H9 (cell line): ENCODE measurements around the gene COX6B2. TPM values are rescaled to one million over a fixed set of nuclear protein-coding genes. Genes with fewer than 3 reads are reported as not detected.

Experiments
- DNase-seq: peaks from one replicate; pipeline ENCODE4 v3.0.0-alpha.2; 2017
- H2AFZ ChIP-seq: one replicate; pipeline ENCODE4 v1.6.1; 2013; ENCODE audit warnings: mild to moderate bottlenecking, low read length, control low read depth, moderate library complexity
- H2AK5ac ChIP-seq: 2 replicates; pipeline ENCODE4 v1.6.1; 2013; ENCODE audit warnings: low read length, control low read depth, mixed read lengths; ENCODE audit not compliant: insufficient read length
- H2BK120ac ChIP-seq: one replicate; pipeline ENCODE4 v1.6.1; 2013; ENCODE audit warnings: low read depth, mild to moderate bottlenecking, low read length, control low read depth, inconsistent platforms; ENCODE audit not compliant: poor library complexity, severe bottlenecking
- H2BK12ac ChIP-seq: 2 replicates; pipeline ENCODE4 v1.6.1; 2013; ENCODE audit warnings: low read length, control low read depth, mixed read lengths, low read depth; ENCODE audit not compliant: insufficient read length
- H2BK15ac ChIP-seq: 2 replicates; pipeline ENCODE4 v1.6.1; 2013; ENCODE audit warnings: low read depth, low read length, control low read depth
- H2BK20ac ChIP-seq: one replicate; pipeline ENCODE4 v1.6.1; 2013; ENCODE audit warnings: low read depth, mild to moderate bottlenecking, low read length, control low read depth, inconsistent platforms; ENCODE audit not compliant: poor library complexity, severe bottlenecking
- H2BK5ac ChIP-seq: 2 replicates; pipeline ENCODE4 v1.6.1; 2013; ENCODE audit warnings: low read length, control low read depth, mixed read lengths; ENCODE audit not compliant: insufficient read length
- H3K14ac ChIP-seq: 2 replicates; pipeline ENCODE4 v1.6.1; 2013; ENCODE audit warnings: low read length, control low read depth; ENCODE audit not compliant: insufficient read depth
- H3K18ac ChIP-seq: 2 replicates; pipeline ENCODE4 v1.6.1; 2013; ENCODE audit warnings: low read depth, mild to moderate bottlenecking, mixed read lengths, low read length, control low read depth; ENCODE audit not compliant: insufficient read length
- H3K23ac ChIP-seq: 2 replicates; pipeline ENCODE4 v1.6.1; 2013; ENCODE audit warnings: low read length, control low read depth, mixed read lengths, low read depth; ENCODE audit not compliant: insufficient read length
- H3K23me2 ChIP-seq: 2 replicates; pipeline ENCODE4 v1.6.1; 2013; ENCODE audit warnings: low read depth, mild to moderate bottlenecking, mixed read lengths, low read length, control low read depth; ENCODE audit not compliant: insufficient read length, poor library complexity, severe bottlenecking
- H3K27ac ChIP-seq: 2 replicates; pipeline ENCODE4 v1.5.1; 2013; ENCODE audit warnings: low read length, control low read depth, mixed read lengths, low read depth; ENCODE audit not compliant: insufficient read length
- H3K27me3 ChIP-seq: 2 replicates; pipeline ENCODE4 v1.6.1; 2013; ENCODE audit warnings: low read length, control low read depth, inconsistent platforms; ENCODE audit not compliant: insufficient read depth
- H3K4ac ChIP-seq: 2 replicates; pipeline ENCODE4 v1.6.1; 2013; ENCODE audit warnings: low read depth, mild to moderate bottlenecking, control low read depth, inconsistent platforms, low read length, moderate library complexity
- H3K4me1 ChIP-seq: 2 replicates; pipeline ENCODE4 v1.6.1; 2013; ENCODE audit warnings: low read length, control low read depth, inconsistent platforms; ENCODE audit not compliant: insufficient read depth
- H3K4me2 ChIP-seq: 2 replicates; pipeline ENCODE4 v1.6.1; 2013; ENCODE audit warnings: low read length, control low read depth, mixed read lengths; ENCODE audit not compliant: insufficient read length, insufficient read depth
- H3K56ac ChIP-seq: 2 replicates; pipeline ENCODE4 v1.6.1; 2013; ENCODE audit warnings: low read depth, mild to moderate bottlenecking, mixed read lengths, low read length, control low read depth; ENCODE audit not compliant: insufficient read length
- H3K79me1 ChIP-seq: 2 replicates; pipeline ENCODE4 v1.6.1; 2013; ENCODE audit warnings: low read depth, mild to moderate bottlenecking, moderate library complexity, low read length, control low read depth, inconsistent platforms; ENCODE audit not compliant: insufficient read depth, poor library complexity, severe bottlenecking
- H3K79me2 ChIP-seq: 2 replicates; pipeline ENCODE4 v1.6.1; 2013; ENCODE audit warnings: low read length, control low read depth, inconsistent platforms; ENCODE audit not compliant: insufficient read depth
- H3K9ac ChIP-seq: 2 replicates; pipeline ENCODE4 v1.6.1; 2013; ENCODE audit warnings: low read length, control low read depth, mixed read lengths; ENCODE audit not compliant: insufficient read length; ENCODE audit errors: extremely low read depth
- H3K9me3 ChIP-seq: one replicate; pipeline ENCODE4 v1.6.1; 2013; ENCODE audit warnings: low read depth, low read length, inconsistent platforms; ENCODE audit not compliant: control insufficient read depth
- H3T11ph ChIP-seq: one replicate; pipeline ENCODE4 v1.6.1; 2013; ENCODE audit warnings: mild to moderate bottlenecking, low read length, control low read depth, inconsistent platforms
- H4K20me1 ChIP-seq: one replicate; pipeline ENCODE4 v1.6.1; 2013; ENCODE audit not compliant: control insufficient read depth, insufficient read length, insufficient read depth
- H4K5ac ChIP-seq: 2 replicates; pipeline ENCODE4 v1.6.1; 2013; ENCODE audit warnings: low read depth, mild to moderate bottlenecking, mixed read lengths, low read length, control low read depth; ENCODE audit not compliant: insufficient read length
- H4K8ac ChIP-seq: replicated peaks from 2 replicates; pipeline ENCODE4 v1.6.1; 2013; ENCODE audit warnings: low read length, control low read depth, mixed read lengths, low read depth; ENCODE audit not compliant: insufficient read length
- H4K91ac ChIP-seq: 2 replicates; pipeline ENCODE4 v1.6.1; 2013; ENCODE audit warnings: low read depth, mild to moderate bottlenecking, moderate library complexity, mixed read lengths, low read length, control low read depth; ENCODE audit not compliant: insufficient read length
- H3K27ac Mint-ChIP-seq, 3 experiments: 2 replicates in 2 of 3; 3 replicates in 1 of 3; pipeline ENCODE4 v1.8.0; 2020 to 2021; ENCODE audit warnings: mixed read lengths in 3 of 3, mild to moderate bottlenecking in 1 of 3, moderate library complexity in 1 of 3
- H3K27me3 Mint-ChIP-seq: 2 replicates; pipeline ENCODE4 v1.8.0; 2021; ENCODE audit warnings: low read depth, mild to moderate bottlenecking, moderate library complexity, mixed read lengths
- H3K36me3 Mint-ChIP-seq, 3 experiments: 2 replicates in 2 of 3; 3 replicates in 1 of 3; pipeline ENCODE4 v1.8.0; 2020 to 2021; ENCODE audit warnings: low read depth in 3 of 3, mixed read lengths in 3 of 3; ENCODE audit not compliant: insufficient read depth in 1 of 3
- H3K4me1 Mint-ChIP-seq, 2 experiments: 2 replicates each; pipeline ENCODE4 v1.8.0; 2020; ENCODE audit warnings: mixed read lengths in 2 of 2
- H3K4me3 Mint-ChIP-seq, 2 experiments: 2 replicates in 1 of 2; 3 replicates in 1 of 2; pipeline ENCODE4 v1.8.0; 2020 to 2021; ENCODE audit warnings: mild to moderate bottlenecking in 2 of 2, mixed read lengths in 2 of 2, moderate library complexity in 1 of 2
- H3K9me3 Mint-ChIP-seq, 2 experiments: 2 replicates in 1 of 2; 3 replicates in 1 of 2; pipeline ENCODE4 v1.8.0; 2020; ENCODE audit warnings: mild to moderate bottlenecking in 2 of 2, mixed read lengths in 2 of 2, moderate library complexity in 1 of 2
- WGBS: extraction: QIAGEN DNeasy Blood & Tissue Kit; methylation state at CpG from one replicate; pipeline ENCODE4 v1.1.7; 2013; ENCODE audit warnings: missing lambda C conversion rate, low lambda C conversion rate, mixed read lengths; ENCODE audit not compliant: insufficient read length; ENCODE audit errors: extremely low coverage; 5-methylcytosine and 5-hydroxymethylcytosine counted together
- total RNA-seq: library from RNA; stranded (reverse); gene quantifications from 2 replicates; pipeline ENCODE4 v1.2.1, GENCODE V29; 2021
- TF ChIP-seq, protein P1 (sequence below): fragments of 200-600 bp; sonication (generic); conservative IDR thresholded peaks from 3 replicates; pipeline ENCODE4 v1.8.0; 2021; ENCODE audit warnings: antibody characterized with exemption, mild to moderate bottlenecking

Gene COX6B2
- total RNA-seq, 1 experiment from 2014 or later: 4.0 TPM

DNA sequence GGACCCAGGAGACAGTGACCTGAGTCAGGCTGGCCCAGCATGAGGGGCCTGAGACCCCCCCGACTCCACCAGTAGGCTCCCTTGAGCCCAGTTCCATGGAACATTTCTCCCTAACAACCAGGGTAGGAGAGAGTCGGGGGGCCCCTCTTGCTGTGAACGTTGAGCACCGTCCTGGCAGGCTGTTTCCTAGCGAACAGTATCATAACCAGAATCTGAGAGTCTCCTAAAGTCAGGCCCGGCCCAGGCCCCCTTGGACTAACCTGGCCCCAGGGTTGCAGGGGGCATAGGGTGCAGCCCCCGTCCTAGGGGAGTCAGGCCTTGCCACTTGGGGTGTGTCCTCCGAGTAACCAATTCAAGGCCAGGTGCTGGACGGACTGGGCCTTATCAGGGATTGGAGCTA, 43.1 kb downstream of the COX6B2 start:
- no peaks in the 10 kb centered on the region for H3K9me3 Mint-ChIP-seq
- Histone ChIP-seq H3K4me1 (no peaks in the 10 kb centered on the region), H2BK120ac (no peak overlapping the region)

More for the DNA sequence above, 43.1 kb downstream of the COX6B2 start:
- Histone ChIP-seq H3K18ac (no peak overlapping the region), H2BK20ac (no peak overlapping the region), H3K23ac (no peak overlapping the region), H3K9ac (no peak overlapping the region), H3K9me3 (no peaks in the 10 kb centered on the region), H2AK5ac (no peak overlapping the region), H3K23me2 (no peaks in the 10 kb centered on the region), H3K27me3 (no peaks in the 10 kb centered on the region), H3K4ac (no peak overlapping the region), H3K4me2 (no peak overlapping the region), H3K14ac (no peak overlapping the region), H4K5ac (no peak overlapping the region), H4K8ac (no peak overlapping the region), H4K20me1 (no peaks in the 10 kb centered on the region), H2BK15ac (no peak overlapping the region), H3K79me1 (no peaks in the 10 kb centered on the region), H2BK12ac (no peak overlapping the region), H3T11ph (no peak overlapping the region), H2AFZ (no peak overlapping the region), H3K27ac (no peak overlapping the region), H3K79me2 (no peaks in the 10 kb centered on the region), H2BK5ac (no peak overlapping the region), H4K91ac (no peak overlapping the region), H3K56ac (no peak overlapping the region)
- Mint-ChIP-seq H3K36me3 (peaks cover 21 to 35% (median 31%) of the 10 kb centered on the region in 3 experiments; a peak in 6 of 7 replicates), H3K27ac (no peak overlapping the region), H3K4me1 (peaks cover 3 to 7% of the 10 kb centered on the region in 2 experiments; a peak in 2 of 4 replicates), H3K27me3 (peaks cover under 1% of the 10 kb centered on the region; the same call in 1 of the 2 replicates), H3K4me3 (no peak overlapping the region)
- WGBS: no CpG with 5 or more reads among the region's 9 CpGs
- no peak for DNase-seq
- TF ChIP-seq, protein P1, sequence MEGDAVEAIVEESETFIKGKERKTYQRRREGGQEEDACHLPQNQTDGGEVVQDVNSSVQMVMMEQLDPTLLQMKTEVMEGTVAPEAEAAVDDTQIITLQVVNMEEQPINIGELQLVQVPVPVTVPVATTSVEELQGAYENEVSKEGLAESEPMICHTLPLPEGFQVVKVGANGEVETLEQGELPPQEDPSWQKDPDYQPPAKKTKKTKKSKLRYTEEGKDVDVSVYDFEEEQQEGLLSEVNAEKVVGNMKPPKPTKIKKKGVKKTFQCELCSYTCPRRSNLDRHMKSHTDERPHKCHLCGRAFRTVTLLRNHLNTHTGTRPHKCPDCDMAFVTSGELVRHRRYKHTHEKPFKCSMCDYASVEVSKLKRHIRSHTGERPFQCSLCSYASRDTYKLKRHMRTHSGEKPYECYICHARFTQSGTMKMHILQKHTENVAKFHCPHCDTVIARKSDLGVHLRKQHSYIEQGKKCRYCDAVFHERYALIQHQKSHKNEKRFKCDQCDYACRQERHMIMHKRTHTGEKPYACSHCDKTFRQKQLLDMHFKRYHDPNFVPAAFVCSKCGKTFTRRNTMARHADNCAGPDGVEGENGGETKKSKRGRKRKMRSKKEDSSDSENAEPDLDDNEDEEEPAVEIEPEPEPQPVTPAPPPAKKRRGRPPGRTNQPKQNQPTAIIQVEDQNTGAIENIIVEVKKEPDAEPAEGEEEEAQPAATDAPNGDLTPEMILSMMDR: no peak
